HPDE6-E6E7 (cell line): ENCODE data around the gene PSMD2.

Experiments used
- DNase-seq: peaks from one replicate; pipeline ENCODE4 v3.0.0; 2011; ENCODE audit warnings: missing footprints; ENCODE audit errors: extremely low spot score

The PSMD2 gene

GRCh38 chr3:184357248-184358123, 58.4 kb downstream of the PSMD2 start:
- DNase-seq = no peak

GRCh38 chr3:184358124-184358767, 59.2 kb downstream of the PSMD2 start:
- no peak for DNase-seq
